Right atrium auricular region (tissue), 2 donors: ENCODE data around the gene FRMD1. TPM values are rescaled to one million over a fixed set of nuclear protein-coding genes. Genes with fewer than 3 reads are reported as not detected.

Experiments
- DNase-seq: peaks from one replicate; pipeline ENCODE4 v3.0.0-alpha.2; 2019; ENCODE audit warnings: low spot score
- H3K27ac ChIP-seq, 2 donors: fragments of 200-600 bp; sonication (generic); 1 replicate in 1 of 2; 2 replicates in 1 of 2; pipeline ENCODE4 v1.5.1; 2016 to 2019
- H3K27me3 ChIP-seq, 2 donors: fragments of 200-600 bp; sonication (generic); one replicate each; pipeline versions ENCODE4 v1.5.1 to v1.6.0; 2017 to 2019
- H3K36me3 ChIP-seq: fragments of 200-600 bp; sonication (generic); one replicate; pipeline ENCODE4 v1.5.1; 2016
- H3K4me1 ChIP-seq, 2 donors: fragments of 200-600 bp; sonication (generic); one replicate each; pipeline versions ENCODE4 v1.5.1 to v1.6.0; 2017 to 2019
- H3K4me3 ChIP-seq, 2 donors: fragments of 200-600 bp; sonication (generic); 1 replicate in 1 of 2; 2 replicates in 1 of 2; pipeline ENCODE4 v1.5.1; 2017 to 2019; ENCODE audit warnings: mild to moderate bottlenecking in 1 of 2, moderate library complexity in 1 of 2
- H3K9me3 ChIP-seq, 2 donors: fragments of 200-600 bp; sonication (generic); one replicate each; pipeline ENCODE4 v1.5.1; 2019
- total RNA-seq, 2 donors: library from RNA; depleted of rRNA; stranded (reverse); fragments of >200 nt; gene quantifications; one replicate each; pipeline ENCODE4 v1.1.0, GENCODE V29; 2016
- TF ChIP-seq, protein P1 (sequence below), 2 donors: fragments of 200-600 bp; sonication (generic); IDR thresholded peaks; one replicate each; pipeline ENCODE4 v1.5.1; 2019; ENCODE audit warnings: antibody characterized with exemption in 2 of 2

FRMD1 gene
- total RNA-seq, 2 donors from 2014 or later = 0.08 TPM; not detected in 1

DNA sequence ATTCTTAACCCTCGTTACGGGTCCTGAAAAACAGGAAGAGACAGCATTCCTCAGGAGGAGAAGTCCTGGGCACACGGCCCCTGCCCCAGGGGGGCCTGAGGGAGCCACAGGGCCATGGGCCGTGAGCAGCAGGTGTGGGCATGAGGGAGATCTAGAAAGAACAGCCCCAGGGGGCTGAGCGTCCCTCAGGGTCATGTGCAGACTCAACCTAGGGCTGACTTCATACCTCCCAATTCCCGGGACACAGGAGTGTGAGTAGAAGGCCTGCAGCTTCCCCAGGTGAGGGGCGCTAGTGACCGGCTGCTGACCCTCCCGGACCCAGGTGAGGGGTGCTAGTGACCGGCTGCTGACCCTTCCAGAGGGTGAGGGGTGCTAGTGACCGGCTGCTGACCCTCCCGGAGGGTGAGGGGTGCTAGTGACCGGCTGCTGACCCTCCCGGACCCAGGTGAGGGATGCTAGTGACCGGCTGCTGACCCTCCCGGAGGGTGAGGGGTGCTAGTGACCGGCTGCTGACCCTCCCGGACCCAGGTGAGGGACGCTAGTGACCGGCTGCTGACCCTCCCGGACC lies 35.1 kb downstream of the FRMD1 start:
- no peaks in the 10 kb centered on the region for H3K27me3 ChIP-seq
- H3K36me3 ChIP-seq = no peaks in the 10 kb centered on the region
- TF ChIP-seq, protein P1, sequence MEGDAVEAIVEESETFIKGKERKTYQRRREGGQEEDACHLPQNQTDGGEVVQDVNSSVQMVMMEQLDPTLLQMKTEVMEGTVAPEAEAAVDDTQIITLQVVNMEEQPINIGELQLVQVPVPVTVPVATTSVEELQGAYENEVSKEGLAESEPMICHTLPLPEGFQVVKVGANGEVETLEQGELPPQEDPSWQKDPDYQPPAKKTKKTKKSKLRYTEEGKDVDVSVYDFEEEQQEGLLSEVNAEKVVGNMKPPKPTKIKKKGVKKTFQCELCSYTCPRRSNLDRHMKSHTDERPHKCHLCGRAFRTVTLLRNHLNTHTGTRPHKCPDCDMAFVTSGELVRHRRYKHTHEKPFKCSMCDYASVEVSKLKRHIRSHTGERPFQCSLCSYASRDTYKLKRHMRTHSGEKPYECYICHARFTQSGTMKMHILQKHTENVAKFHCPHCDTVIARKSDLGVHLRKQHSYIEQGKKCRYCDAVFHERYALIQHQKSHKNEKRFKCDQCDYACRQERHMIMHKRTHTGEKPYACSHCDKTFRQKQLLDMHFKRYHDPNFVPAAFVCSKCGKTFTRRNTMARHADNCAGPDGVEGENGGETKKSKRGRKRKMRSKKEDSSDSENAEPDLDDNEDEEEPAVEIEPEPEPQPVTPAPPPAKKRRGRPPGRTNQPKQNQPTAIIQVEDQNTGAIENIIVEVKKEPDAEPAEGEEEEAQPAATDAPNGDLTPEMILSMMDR (IDR thresholded peaks at IDR 0.05) = no peak
- H3K4me3 ChIP-seq = no peak overlapping the region
- no peak overlapping the region for H3K27ac ChIP-seq
- peaks cover 0 to 10% of the 10 kb centered on the region in 2 donors for H3K4me1 ChIP-seq
- H3K9me3 ChIP-seq = peaks cover 10 to 21% of the 10 kb centered on the region in 2 donors
- DNase-seq = no peak

DNA sequence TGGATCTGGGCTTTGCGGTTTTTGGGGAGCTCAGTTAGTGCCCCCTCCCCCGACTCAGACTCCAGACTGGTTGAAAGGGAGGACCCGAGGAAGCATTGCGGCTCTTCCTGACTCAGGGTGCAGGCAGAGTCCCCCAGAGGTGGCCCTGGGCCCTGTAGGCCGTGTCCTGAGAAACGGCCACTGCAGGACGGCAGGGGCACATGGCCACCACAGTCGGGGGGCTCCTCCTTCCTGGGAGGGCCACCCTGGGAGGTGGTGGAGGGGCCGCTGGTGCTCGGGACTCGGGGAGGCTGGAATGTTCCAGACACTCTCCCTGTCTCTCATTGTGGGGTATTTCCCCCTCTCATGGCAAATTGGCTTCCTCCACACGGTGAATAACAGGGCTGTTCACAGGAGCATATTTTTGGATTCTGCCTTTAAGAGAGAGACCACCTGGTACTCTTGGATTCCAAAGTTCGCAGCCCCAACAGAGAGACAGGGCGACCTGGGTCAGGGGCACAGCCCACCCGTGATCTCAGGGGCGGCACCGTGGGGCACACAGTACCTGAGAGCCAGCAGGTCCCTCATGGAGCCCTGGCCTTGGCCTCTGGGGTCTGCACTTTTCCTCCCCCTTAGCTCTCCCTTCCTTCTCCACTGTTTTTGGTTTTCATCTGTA lies 35.7 kb downstream of the FRMD1 start:
- DNase-seq = no peak
- TF ChIP-seq, protein P1 (IDR thresholded peaks at IDR 0.05) = no peak

DNA sequence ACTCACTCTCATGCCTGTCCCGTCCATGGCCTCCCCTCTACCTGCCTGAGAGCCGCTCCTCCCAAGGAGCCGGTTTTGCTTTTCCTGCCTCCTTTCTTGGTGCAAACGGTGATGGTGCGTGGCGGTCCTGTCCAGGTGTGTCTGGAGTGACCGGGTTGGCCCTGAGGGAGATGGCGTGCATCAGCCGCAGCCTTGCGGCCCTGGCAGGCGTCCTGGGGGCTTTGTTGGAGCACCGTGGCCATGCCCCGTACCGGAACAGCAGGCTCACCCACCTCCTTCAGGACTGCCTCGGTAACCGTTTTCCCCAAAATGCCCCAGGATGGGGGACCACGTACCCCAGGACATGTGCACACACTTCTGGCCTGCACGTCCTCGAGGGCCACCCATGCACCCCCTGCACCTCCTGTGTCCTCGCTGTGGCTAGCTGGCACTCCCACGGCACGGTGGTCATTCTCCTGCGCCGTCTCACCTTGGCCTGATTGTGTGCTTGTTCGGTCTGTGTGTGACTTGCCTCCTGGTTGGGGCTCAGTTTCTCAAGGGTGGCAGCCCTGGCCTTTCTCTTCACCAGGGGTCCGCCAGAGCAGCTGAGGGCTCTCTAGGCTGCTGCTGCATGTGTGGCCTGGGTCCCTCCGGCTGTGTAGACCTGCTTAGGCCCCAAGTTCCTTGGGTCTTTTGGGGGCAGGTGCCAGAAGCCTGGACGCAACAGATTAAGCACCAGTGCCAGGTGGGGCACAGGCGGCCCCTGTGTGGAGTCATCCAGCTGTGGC lies 36.4 kb downstream of the FRMD1 start:
- H3K4me1 ChIP-seq = peaks cover 0 to 12% of the 10 kb centered on the region in 2 donors
- TF ChIP-seq, protein P1 (IDR thresholded peaks at IDR 0.05) = no peak
- H3K4me3 ChIP-seq = no peak overlapping the region
- H3K27me3 ChIP-seq = no peaks in the 10 kb centered on the region
- no peak overlapping the region for H3K27ac ChIP-seq
- H3K9me3 ChIP-seq = peaks cover 10 to 21% of the 10 kb centered on the region in 2 donors
- no peaks in the 10 kb centered on the region for H3K36me3 ChIP-seq
- DNase-seq = no peak

More for the DNA sequence above, 35.7 kb downstream of the FRMD1 start:
- Histone ChIP-seq H3K27ac (no peak overlapping the region), H3K9me3 (peaks cover 10 to 21% of the 10 kb centered on the region in 2 donors), H3K36me3 (no peaks in the 10 kb centered on the region), H3K4me1 (peaks cover 0 to 10% of the 10 kb centered on the region in 2 donors), H3K27me3 (no peaks in the 10 kb centered on the region), H3K4me3 (no peak overlapping the region)

DNA sequence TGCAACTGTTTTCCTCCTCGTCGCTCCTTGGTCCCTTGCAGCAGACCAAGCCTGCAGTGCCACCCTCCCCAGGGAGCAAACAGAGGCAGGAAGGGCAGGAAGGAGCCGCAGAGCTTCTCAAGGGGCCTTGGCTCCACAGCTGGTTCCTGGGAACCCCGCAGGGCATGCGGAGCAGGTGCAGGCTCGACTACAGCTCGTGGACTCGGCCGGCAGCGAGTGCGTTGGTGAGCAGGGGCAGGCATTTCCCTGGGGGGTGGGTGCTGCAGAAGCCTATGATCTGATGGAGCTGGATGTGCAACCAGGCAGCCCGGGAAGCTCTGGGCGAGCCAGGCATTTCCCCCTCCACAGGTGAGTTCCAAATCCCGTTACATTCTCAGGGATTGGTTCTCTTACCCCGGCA lies 37.1 kb downstream of the FRMD1 start:
- Histone ChIP-seq H3K27me3 (no peaks in the 10 kb centered on the region), H3K36me3 (no peaks in the 10 kb centered on the region), H3K4me1 (peaks cover 0 to 14% of the 10 kb centered on the region in 2 donors), H3K9me3 (peaks cover 10 to 21% of the 10 kb centered on the region in 2 donors), H3K4me3 (no peak overlapping the region), H3K27ac (no peak overlapping the region)
- DNase-seq = no peak
- TF ChIP-seq, protein P1 (IDR thresholded peaks at IDR 0.05) = no peak

DNA sequence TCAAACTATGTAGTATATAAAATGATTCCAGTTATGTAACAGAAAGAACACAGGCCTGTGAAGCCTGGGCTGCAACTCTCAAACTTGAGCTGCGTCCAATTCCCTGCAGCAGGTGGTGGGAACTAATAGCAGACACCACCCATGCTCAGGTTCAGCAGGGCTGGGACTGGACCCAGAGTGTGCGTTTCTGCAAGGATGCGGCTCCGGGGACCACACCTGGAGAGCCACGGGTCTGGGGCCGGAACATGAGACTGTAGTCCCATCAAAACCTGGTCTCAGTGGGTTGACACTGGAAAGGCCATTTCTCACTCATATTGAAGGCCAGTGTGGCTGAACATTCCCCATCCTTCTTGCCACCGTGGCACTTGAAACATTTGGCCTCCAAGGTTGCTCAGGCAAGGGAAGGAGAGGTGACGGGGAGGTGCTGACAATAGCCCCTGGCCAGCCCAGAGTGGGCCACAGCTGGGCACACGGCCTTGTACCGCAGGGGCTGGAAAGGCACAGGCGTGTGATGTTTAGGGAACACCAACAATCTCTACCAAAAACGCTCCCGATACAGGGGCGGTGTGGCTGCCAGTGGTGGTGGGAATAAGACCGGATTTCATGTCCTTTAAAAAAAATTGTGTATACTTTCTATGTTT lies 38.0 kb downstream of the FRMD1 start:
- Histone ChIP-seq H3K4me3 (no peak overlapping the region), H3K27me3 (no peaks in the 10 kb centered on the region), H3K36me3 (no peaks in the 10 kb centered on the region), H3K9me3 (peaks cover 10 to 21% of the 10 kb centered on the region in 2 donors), H3K4me1 (peaks cover 0 to 19% of the 10 kb centered on the region in 2 donors), H3K27ac (no peak overlapping the region)
- no peak for DNase-seq
- TF ChIP-seq, protein P1 (IDR thresholded peaks at IDR 0.05) = no peak
